CD4-positive, alpha-beta T cell treated with Interleukin-6 for 4 hours (primary cell): ENCODE data around the gene C2CD4D.
A peak's percentile ranks its signal among the peaks of the same experiment; 100 is the strongest.

Source experiments
- DNase-seq: peaks from one replicate; pipeline ENCODE4 v3.0.0-alpha.2; 2020; ENCODE audit warnings: mixed read lengths

Gene C2CD4D

DNA sequence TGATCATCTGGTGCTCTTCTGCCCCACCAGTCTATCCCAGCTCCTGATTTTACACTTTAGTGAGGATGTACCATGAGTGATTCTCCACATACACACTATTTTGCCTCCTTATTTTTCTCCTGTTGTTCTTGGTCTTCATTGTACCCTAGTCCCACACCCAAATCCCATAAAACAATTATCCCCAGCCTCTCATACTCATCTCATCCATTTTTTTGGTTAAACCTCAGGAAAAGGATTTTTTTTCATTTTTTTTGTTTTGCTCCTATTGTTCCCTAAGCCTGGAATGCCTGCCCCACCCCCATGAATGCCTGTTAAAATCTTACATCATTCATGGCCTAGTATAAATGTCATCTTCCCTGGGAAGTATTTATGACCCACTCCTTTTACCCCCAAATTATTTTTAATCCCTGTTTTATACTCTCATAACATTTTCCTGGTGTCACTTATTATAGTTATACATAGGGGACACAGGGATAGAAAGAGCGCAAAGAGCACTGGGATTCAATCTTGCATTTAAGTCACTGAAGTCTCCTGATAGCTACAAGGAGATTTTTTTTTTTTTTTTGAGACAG, 29.5 kb downstream of the C2CD4D start:
- no peak for DNase-seq

DNA sequence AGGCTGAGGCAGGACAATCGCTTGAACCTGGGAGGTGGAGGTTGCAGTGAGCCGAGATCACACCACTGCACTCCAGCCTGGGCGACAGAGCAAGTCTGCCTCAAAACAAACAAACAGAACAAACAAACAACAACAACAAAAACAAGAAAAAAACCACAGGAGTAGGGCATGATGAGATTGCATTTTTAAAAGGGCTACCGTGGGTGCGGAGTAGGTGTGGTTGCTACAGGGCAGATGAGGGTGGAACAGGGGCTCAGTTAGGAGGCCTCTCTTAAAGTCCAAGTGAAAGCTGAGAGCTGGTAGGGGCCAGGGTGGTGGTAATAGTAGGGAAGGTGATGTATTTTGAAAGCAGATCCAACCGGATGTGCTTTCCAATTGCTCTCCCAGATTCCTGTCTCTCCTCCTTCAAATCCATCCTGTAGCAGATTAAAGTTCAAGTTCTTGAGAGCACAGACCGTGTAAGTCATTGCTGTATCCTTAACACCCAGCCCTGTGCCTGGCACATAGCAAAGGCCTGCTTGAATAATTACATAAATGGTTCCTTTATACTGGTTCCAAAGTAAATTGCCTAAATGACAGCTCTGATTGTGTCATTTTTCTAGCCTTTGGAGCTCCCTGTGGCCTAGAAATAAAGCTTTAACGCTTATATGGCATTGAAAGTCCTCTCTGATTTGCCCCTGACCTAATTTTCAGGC, 30.2 kb downstream of the C2CD4D start:
- DNase-seq: no peak

GRCh38 chr1:151807766-151808165, 31.9 kb downstream of the C2CD4D start:
- no peak for DNase-seq

GRCh38 chr1:151807131-151807530, 32.5 kb downstream of the C2CD4D start:
- no peak for DNase-seq

DNA sequence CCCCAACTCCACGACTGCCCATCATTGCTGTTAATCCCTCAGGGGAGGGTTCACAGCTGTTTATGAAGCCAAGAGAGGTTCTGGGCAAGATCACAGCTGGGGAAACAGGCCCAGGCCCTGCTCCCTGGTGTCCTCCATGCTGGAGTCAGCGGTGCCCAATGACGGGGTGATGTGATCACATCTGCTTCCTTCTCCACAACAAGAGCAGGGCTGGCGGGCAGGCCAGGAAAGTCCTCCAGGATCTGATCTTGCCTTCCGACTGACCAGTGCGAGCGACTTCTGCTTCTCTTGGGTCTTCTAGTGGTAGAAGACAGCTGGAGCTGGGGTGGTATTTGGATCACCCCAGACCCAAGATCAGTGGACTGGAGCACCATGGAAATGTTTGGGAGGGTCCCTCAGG, 33.5 kb downstream of the C2CD4D start:
- no peak for DNase-seq

GRCh38 chr1:151805066-151805820, 34.4 kb downstream of the C2CD4D start, which contains the start of gene LINGO4:
LINGO4 (minus strand) TSS chr1:151805419; CDS start chr1:151802704, 2,715 bp downstream.
- DNase-seq: no peak

DNA sequence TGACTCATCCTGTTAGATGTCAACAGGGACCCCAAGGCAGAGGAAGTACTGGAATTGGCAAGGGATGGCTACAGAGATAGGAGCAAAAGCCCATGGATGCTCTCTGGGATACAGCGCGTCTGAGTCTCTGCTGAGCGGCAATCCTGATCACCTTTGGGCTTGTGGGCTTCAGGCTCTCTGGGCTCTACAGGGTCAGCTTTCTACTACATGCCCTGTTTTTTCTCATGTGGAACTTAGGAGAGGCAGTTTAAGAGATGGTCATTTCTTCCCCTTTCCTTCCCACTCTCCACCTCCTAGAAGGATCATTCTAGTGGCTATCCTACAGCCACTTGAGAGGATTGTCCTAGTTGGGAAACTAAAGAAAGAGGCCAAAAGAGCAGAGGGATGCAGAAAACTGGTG, 35.7 kb downstream of the C2CD4D start:
- no peak for DNase-seq

DNA sequence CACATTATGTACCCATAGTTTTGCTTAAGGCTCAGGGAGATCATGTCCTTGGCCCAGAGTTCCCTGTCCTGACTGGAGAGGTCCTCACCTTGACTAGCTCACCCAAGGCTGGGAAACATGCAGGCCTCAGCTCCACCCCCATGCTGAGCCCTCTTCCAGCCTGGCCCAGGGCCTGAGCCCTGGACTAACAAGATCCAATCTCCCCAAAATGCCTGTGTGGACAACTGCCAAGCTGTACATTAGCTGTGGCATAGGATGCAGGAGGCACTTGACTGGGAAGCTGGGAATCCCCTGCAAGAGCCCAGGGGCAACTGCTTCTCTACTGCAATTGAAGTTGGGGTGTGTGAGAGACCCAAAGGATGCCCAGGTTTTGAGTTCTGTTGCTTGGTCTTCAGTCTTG, 36.5 kb downstream of the C2CD4D start:
- no peak for DNase-seq

DNA sequence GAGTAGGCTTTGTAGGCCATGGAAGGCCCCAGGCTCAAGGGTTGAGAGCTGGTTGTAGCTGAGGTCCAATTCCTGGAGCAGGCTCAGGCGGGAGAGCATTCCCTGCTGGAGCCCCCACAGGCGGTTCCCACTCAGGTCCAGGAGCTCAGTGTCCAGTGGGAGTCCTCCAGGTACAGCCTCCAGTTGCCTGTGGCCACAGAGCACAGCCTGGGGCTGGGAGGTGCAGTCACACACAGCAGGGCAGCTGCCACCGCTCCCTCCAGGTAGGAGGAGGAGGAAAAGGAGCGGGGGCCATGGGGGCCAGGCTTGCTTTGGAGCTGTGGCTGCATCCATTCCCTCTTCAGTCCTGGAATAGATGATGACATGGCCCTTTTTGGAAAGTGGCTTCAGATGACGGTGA, 37.2 kb downstream of the C2CD4D start:
- no peak for DNase-seq

DNA sequence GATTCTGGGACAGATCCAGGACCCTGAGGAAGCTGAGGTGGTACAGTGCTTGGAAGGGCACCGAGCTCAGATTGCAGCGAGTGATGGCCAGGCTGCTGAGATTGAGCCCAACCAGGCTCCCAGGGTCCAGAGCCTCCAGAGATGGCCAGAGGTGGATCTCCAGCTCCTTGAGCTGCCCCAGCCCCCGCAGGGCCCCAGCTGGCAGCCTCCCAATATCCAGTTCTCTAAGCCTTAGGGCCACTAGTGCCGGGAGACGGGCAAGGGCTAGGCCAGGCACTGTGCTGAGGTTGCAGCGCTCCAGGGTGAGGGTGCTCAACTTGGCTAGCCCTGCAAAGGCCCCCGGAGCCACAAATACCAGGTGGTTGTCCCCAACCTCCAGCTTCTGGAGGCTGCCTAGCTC, 37.8 kb downstream of the C2CD4D start:
- no peak for DNase-seq

GRCh38 chr1:151801310-151801820, 38.3 kb downstream of the C2CD4D start:
- no peak for DNase-seq

- DNase-seq: no peak
Observed at GRCh38 chr1:151800830-151801229, 38.8 kb downstream of the C2CD4D start.

DNA sequence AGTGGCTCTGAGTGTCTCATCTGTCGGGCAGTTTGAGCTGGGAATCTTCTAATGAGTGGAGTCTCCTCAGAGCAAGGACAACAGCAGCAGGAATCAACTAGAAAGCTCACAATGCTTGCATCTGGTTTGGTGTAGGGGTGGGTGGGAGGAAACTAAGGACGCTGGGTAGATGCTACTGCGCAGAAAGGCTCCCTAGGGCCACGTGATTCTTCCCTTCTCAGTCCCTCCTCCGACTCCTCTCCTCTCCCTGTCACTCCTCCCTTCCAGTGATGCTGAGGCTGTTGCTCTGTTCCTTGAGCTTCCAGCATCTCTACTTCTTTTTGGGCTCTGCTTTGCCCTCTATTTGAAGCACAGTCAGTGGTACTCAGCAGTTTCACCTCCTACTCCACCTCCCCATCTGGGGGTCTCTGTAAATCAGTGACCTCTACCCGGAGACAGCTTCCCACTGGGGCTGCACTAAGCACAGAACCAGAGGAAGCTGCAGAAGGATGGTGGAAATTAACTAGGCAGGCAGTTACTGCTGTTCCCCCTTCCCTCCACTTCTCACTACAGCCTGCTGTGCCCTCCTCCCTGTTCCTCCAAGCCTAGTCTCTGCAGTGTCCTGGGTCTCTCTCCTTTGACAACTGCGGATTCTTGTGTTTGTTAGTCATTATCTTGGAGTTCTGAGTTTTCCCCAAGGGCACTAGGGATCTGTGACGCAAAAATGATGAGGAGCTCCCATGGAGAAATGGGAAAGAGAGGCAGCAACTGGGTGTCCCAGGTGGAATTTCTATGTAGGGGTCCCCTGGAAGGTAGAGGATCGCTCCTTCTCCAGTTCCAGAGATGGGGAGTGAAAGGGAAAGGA, 40.2 kb downstream of the C2CD4D start:
- no peak for DNase-seq

DNA sequence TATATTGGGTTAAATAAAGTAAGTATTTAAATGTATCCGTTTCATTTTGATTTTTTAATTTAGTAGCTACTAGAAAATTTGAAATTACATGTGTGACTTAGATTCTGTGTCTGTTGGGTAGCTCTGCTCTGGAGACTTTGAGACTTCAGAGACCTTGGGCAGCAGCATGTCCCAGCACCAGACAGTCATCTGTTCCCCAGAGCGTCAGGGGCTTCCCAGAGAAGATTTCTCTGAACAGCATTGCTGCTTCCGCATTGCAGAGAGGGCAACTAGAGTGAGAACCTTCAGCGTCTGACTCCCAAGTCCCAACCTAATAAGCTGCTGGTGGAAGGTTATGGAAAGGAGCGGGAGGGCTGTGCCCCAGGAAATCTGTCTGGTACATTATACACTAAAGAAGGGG, 41.0 kb downstream of the C2CD4D start:
- DNase-seq: no peak

- no peak for DNase-seq
Observed at GRCh38 chr1:151790940-151791651, 48.5 kb downstream of the C2CD4D start.

DNA sequence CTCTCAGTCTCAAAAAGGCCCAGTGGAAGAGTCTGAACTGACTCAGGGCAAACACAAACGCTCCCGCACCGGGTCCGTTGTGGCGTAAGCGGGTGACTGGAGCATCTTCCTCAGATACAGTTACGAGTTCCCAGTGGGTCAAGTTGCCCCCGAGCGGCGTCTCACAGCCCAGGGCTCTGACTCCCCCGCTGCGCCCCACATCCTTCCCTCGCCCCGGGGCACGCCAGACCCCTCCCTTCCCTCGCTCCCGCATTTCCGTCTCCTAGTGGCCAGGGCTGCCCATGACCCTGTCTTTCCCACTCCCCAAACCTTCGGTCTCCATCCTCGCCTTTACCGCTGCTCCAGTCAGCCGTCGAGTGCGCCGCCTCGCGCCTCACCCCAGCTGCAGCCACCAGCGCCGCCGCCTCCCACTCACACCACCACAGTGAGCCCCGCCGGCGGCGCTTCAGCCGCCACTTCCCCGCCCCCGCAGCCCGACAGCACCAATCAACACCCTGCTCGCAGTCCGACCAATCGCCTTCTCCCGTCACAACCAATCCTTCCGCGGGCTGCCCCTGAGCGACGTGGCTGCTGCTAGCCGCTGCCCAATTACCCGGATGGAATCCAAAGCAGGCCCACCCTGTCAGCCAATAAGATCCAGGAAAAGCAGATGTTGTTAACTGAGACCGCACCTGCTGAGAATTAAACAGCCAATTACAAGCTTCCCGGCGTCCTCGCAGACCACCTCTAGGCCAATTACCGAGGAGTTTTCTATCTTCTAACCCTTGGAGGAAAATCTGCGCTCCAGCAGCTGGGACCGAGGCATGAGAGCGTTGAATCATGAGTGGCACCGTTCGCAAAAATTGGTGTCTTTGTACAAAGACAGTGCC, 49.3 kb downstream of the C2CD4D start, which contains the start of gene TDRKH:
Gene TDRKH, minus strand, starts transcription at position 430 of the 869 bp plus-strand sequence. CDS start 7,478 bp downstream, outside the sequence.
- peak; percentile 98 for DNase-seq
